K562 (cell line): ENCODE results near the gene ARHGAP24. TPM values are rescaled to one million over a fixed set of nuclear protein-coding genes. Genes with fewer than 3 reads are reported as not detected.

ENCODE experiments used
- ATAC-seq: fragments of 200-7000 bp; cut with Tn5 transposase; 3 replicates; pipeline ENCODE4 v1.9.1; 2020; ENCODE audit warnings: moderate library complexity
- BruUV-seq: library from RNA; stranded (reverse); fragments of 400-500 nt; replicated peaks from 2 replicates; lab custom pipeline; 2021; lab: Mats Ljungman, UMichigan
- CTCF ChIA-PET: fragments of 300-600 bp; formaldehyde crosslinking; extraction: SDS; loops from one replicate; lab custom pipeline; 2021; ENCODE audit warnings: low intra/inter-chr PET ratio; lab: Yijun Ruan, JAX
- POLR2A ChIA-PET: fragments of 300-600, 350-650 bp; sonication (Branson Sonifier 250); formaldehyde crosslinking; extraction: SDS; loops from one replicate; lab custom pipeline; 2021; ENCODE audit warnings: antibody characterized with exemption, inconsistent platforms; lab: Yijun Ruan, JAX
- DNase-seq, 4 experiments: peaks; one replicate each; pipeline versions ENCODE4 v3.0.0 to v3.0.0-alpha.2; 2011 to 2018; ENCODE audit warnings: low spot score in 3 of 4, mixed read lengths in 3 of 4; ENCODE audit errors: extremely low read depth in 1 of 4
- FAIRE-seq: peaks from 2 replicates; lab custom pipeline; 2011; peaks lifted over from hg19 to GRCh38; lab: Jason Lieb, UNC
- H2AFZ ChIP-seq: 2 replicates; pipeline ENCODE4 v1.6.0; 2011; ENCODE audit warnings: low read depth, low read length, control low read depth, inconsistent platforms
- H3K27ac ChIP-seq: fragments of 200-600 bp; 3 replicates; pipeline ENCODE4 v1.8.0; 2011; ENCODE audit warnings: low read depth, mild to moderate bottlenecking, control low read depth, inconsistent platforms, low read length, moderate library complexity, mixed read lengths; ENCODE audit errors: extremely low read depth
- H3K27me3 ChIP-seq, 2 experiments: fragments of 300-600 bp in 1 of 2; 2 replicates in 1 of 2; 3 replicates in 1 of 2; pipeline versions ENCODE4 v1.6.0 to v1.8.0; 2011; ENCODE audit warnings: inconsistent platforms in 2 of 2, low read length in 2 of 2, mild to moderate bottlenecking in 1 of 2, mixed read lengths in 1 of 2, moderate library complexity in 1 of 2; ENCODE audit not compliant: control insufficient read depth in 2 of 2, insufficient read depth in 2 of 2
- H3K36me3 ChIP-seq: fragments of 300-600 bp; 3 replicates; pipeline ENCODE4 v1.8.0; 2011; ENCODE audit warnings: mild to moderate bottlenecking, low read length, inconsistent platforms; ENCODE audit not compliant: control insufficient read depth, insufficient read depth
- H3K4me1 ChIP-seq, 2 experiments: fragments of 200-600 bp in 1 of 2; replicated peaks in 1 of 2; 2 replicates in 1 of 2; 3 replicates in 1 of 2; pipeline versions ENCODE4 v1.5.1 to v1.8.0; 2011; ENCODE audit warnings: inconsistent platforms in 2 of 2, low read length in 2 of 2, mild to moderate bottlenecking in 1 of 2, mixed read lengths in 1 of 2, moderate library complexity in 1 of 2; ENCODE audit not compliant: control insufficient read depth in 2 of 2, insufficient read depth in 2 of 2
- H3K4me2 ChIP-seq: 2 replicates; pipeline ENCODE4 v1.6.1; 2011; ENCODE audit warnings: low read length, control low read depth, inconsistent platforms, mixed read lengths; ENCODE audit not compliant: insufficient read depth
- H3K4me3 ChIP-seq: fragments of 200-600 bp; sonication (generic), shearing (Covaris generic); 2 replicates; pipeline ENCODE4 v1.5.1; 2016; ENCODE audit warnings: control low read depth, inconsistent platforms
- H3K79me2 ChIP-seq: fragments of 200-600 bp; 3 replicates; pipeline ENCODE4 v1.8.0; 2011; ENCODE audit warnings: low read length, inconsistent platforms; ENCODE audit not compliant: control insufficient read depth, insufficient read depth
- H3K9ac ChIP-seq, 2 experiments: 2 replicates each; pipeline versions ENCODE4 v1.6.0 to v1.6.1; 2011; ENCODE audit warnings: low read depth in 2 of 2, low read length in 2 of 2, control low read depth in 1 of 2, inconsistent platforms in 1 of 2, mild to moderate bottlenecking in 1 of 2, mixed read lengths in 1 of 2; ENCODE audit not compliant: insufficient read depth in 1 of 2
- H3K9me1 ChIP-seq: one replicate; pipeline ENCODE4 v1.6.0; 2011; ENCODE audit warnings: inconsistent platforms, mild to moderate bottlenecking, low read length, moderate library complexity; ENCODE audit not compliant: control insufficient read depth, insufficient read depth
- H3K9me3 ChIP-seq: replicated peaks from 2 replicates; pipeline ENCODE4 v1.5.1; 2011; ENCODE audit warnings: low read depth, low read length, inconsistent platforms; ENCODE audit not compliant: control insufficient read depth, insufficient read depth
- H4K20me1 ChIP-seq: replicated peaks from 2 replicates; pipeline ENCODE4 v1.6.1; 2011; ENCODE audit warnings: low read length, inconsistent platforms, mixed read lengths; ENCODE audit not compliant: control insufficient read depth, insufficient read depth
- CSDE1 ChIP-seq, 2 experiments: fragments of 450-650 bp; IDR thresholded peaks; 2 replicates each; pipeline ENCODE4 v1.6.1; 2016; ENCODE audit warnings: mild to moderate bottlenecking in 1 of 2
- EP400 ChIP-seq: fragments of 450-650 bp; IDR thresholded peaks from 2 replicates; pipeline ENCODE4 v1.6.1; 2017; ENCODE audit warnings: antibody characterized with exemption, mild to moderate bottlenecking, moderate library complexity
- FOXA1 ChIP-seq: fragments of 450-650 bp; IDR thresholded peaks from 2 replicates; pipeline ENCODE4 v1.6.1; 2016; ENCODE audit warnings: mild to moderate bottlenecking, borderline replicate concordance
- HMGN3 ChIP-seq: IDR thresholded peaks from 2 replicates; pipeline ENCODE4 v1.6.1; 2011; ENCODE audit warnings: borderline replicate concordance, low read depth, mild to moderate bottlenecking, mixed read lengths, low read length; ENCODE audit not compliant: insufficient read length; ENCODE audit errors: extremely low read depth
- KAT2B ChIP-seq: IDR thresholded peaks from one replicate; pipeline ENCODE4 v1.6.1; 2012; ENCODE audit warnings: low read depth, mild to moderate bottlenecking, control low read depth, inconsistent platforms, low read length, moderate library complexity
- MAFG ChIP-seq: fragments of 450-650 bp; conservative IDR thresholded peaks from 2 replicates; pipeline ENCODE4 v1.6.1; 2016; ENCODE audit warnings: missing genetic modification characterization, missing compliant biosample characterization
- MEF2A ChIP-seq: IDR thresholded peaks from 2 replicates; pipeline ENCODE4 v1.6.1; 2011; ENCODE audit warnings: low read depth, mild to moderate bottlenecking, low read length, moderate library complexity; ENCODE audit not compliant: control insufficient read depth
- PHB ChIP-seq: fragments of 250-450 bp; sonication (Bioruptor Pico); IDR thresholded peaks from 2 replicates; pipeline ENCODE4 v1.5.0; 2021
- RAD51 ChIP-seq: fragments of 450-650 bp; IDR thresholded peaks from 2 replicates; pipeline ENCODE4 v1.7.1; 2016; ENCODE audit warnings: low read depth, mild to moderate bottlenecking, borderline replicate concordance
- SREBF2 ChIP-seq: sonication (generic); formaldehyde crosslinking; IDR thresholded peaks from 2 replicates; pipeline ENCODE4 v1.4.0; 2020; ENCODE audit warnings: mild to moderate bottlenecking, missing genetic modification reagents
- ZBTB8A ChIP-seq: fragments of 450-650 bp; IDR thresholded peaks from 2 replicates; pipeline ENCODE4 v1.6.1; 2018; ENCODE audit warnings: mild to moderate bottlenecking, moderate library complexity; ENCODE audit not compliant: partially characterized antibody
- ZNF316 ChIP-seq: fragments of 450-650 bp; IDR thresholded peaks from 2 replicates; pipeline ENCODE4 v1.6.1; 2016
- WGBS: fragments of 100-300 bp; shearing (Covaris generic); methylation state at CpG from one replicate; pipeline ENCODE4 v1.1.6; 2016; ENCODE audit warnings: low coverage, mixed read lengths; ENCODE audit not compliant: insufficient coverage; ENCODE audit errors: missing lambda C conversion rate; 5-methylcytosine and 5-hydroxymethylcytosine counted together
- in situ Hi-C: fragments of 300-500 bp; cut with MboI; formaldehyde crosslinking; loops from 4 replicates; pipeline ENCODE4 v1.15.0; 2018; ENCODE audit warnings: inconsistent platforms, mixed read lengths
- intact Hi-C: fragments of 100-400 bp; cut with micrococcal nuclease; formaldehyde crosslinking; loops from 2 replicates; pipeline ENCODE4 v1.14.2; 2022
- polyA plus RNA-seq, 8 experiments: library from polyadenylated mRNA; depleted of rRNA in 4 of 8; stranded (reverse) in 5 of 8; unstranded in 3 of 8; fragments of >200 nt; fragmentation: Nextera tagmentation in 2 of 8; fragmentation: Illumina TruSeq in 1 of 8; extraction: Ambion mirVana in 2 of 8; extraction: Trizol in 1 of 8; gene quantifications; 2 replicates each; pipeline versions ENCODE4 v1.2.1 to v1.2.3, GENCODE V29; 2011 to 2014; ENCODE audit warnings: inconsistent platforms in 1 of 8, missing spikeins in 1 of 8
- total RNA-seq, 7 experiments: library from RNA; depleted of rRNA in 6 of 7; stranded (reverse); fragments of >200 nt in 6 of 7; fragmentation: Illumina TruSeq in 2 of 7; extraction: Trizol in 2 of 7; gene quantifications; 2 replicates each; pipeline versions ENCODE4 v1.2.1 to v1.2.3, GENCODE V29; 2011 to 2021; ENCODE audit warnings: low replicate concordance in 1 of 7
- TF ChIP-seq, protein P1 (sequence below): sonication (generic); formaldehyde crosslinking; IDR thresholded peaks from 2 replicates; pipeline ENCODE4 v1.8.0; 2022; ENCODE audit warnings: mild to moderate bottlenecking, missing genetic modification reagents, borderline replicate concordance

The ARHGAP24 gene
- total and polyA plus RNA-seq, 9 of the 15 experiments (the other 6 are each of a cell fraction or from before 2014, with no cell fraction given): 8.0 to 22.6 (median 14.0) TPM

DNA sequence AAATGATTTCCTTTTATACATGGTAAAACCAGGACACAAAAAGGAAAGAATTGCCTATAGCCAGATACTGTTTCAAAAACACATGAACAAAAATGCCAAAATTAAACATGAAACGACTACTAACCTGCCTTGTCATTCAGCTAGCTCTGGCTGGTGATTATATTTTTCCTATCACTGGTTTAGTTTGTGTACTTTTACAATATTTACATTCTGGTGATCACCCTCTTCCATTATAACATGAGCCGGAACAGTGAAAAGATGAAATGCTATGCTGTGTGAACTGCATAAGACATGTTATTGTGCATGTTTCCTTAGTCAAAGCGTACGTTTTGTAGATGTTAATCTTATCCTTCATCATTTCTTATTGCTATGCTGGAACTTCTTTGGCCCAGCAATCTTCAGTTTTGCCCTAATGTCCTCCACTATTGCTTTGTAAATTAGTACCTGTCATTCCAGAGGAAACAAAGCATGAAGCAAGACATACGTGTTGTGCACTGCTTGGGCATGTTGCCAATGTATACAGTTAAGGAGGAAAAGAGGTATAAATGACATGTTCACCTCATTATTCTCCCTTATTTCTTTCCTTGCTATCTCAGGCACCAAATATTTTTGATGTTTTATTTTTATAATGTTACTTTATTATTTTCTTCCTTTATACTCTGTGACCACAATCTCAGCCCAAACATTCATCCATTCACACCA lies 386.3 kb downstream of the ARHGAP24 start:
- intact Hi-C loops (no loop called here), in situ Hi-C loops (no loop called here)
- no peak overlapping the region for H3K4me2 ChIP-seq
- H3K36me3 ChIP-seq: no peaks in the 10 kb centered on the region
- no peak overlapping the region for H3K4me3 ChIP-seq
- TF ChIP-seq HMGN3 (no peak), FOXA1 (no peak), CSDE1 (IDR thresholded peaks at IDR 0.05) (no peak), MEF2A (no peak), ZBTB8A (no peak), ZNF316 (no peak), EP400 (no peak), KAT2B (no peak), MAFG (tag) (no peak), PHB (no peak), RAD51 (no peak), SREBF2 (CRISPR knock-in tag) (no peak)
- TF ChIP-seq, protein P1, sequence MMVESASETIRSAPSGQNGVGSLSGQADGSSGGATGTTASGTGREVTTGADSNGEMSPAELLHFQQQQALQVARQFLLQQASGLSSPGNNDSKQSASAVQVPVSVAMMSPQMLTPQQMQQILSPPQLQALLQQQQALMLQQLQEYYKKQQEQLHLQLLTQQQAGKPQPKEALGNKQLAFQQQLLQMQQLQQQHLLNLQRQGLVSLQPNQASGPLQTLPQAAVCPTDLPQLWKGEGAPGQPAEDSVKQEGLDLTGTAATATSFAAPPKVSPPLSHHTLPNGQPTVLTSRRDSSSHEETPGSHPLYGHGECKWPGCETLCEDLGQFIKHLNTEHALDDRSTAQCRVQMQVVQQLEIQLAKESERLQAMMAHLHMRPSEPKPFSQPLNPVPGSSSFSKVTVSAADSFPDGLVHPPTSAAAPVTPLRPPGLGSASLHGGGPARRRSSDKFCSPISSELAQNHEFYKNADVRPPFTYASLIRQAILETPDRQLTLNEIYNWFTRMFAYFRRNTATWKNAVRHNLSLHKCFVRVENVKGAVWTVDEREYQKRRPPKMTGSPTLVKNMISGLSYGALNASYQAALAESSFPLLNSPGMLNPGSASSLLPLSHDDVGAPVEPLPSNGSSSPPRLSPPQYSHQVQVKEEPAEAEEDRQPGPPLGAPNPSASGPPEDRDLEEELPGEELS: no peak
- no peaks in the 10 kb centered on the region; a peak in 2 of 5 replicates for H3K4me1 ChIP-seq
- no peaks in the 10 kb centered on the region for H3K79me2 ChIP-seq
- DNase-seq (no peak), FAIRE-seq (no peak), ATAC-seq (no peak)
- no peak overlapping the region for H2AFZ ChIP-seq
- no peaks in the 10 kb centered on the region for H3K9me1 ChIP-seq
- no TSS peak for BruUV-seq
- H3K27ac ChIP-seq: no peak overlapping the region
- WGBS: 28% methylated on average over 5 of the region's 5 CpGs
- H3K9ac ChIP-seq: no peak overlapping the region
- H3K27me3 ChIP-seq: no peaks in the 10 kb centered on the region
- ChIA-PET POLR2A (no interaction called here), CTCF (no interaction called here)
- no peaks in the 10 kb centered on the region for H3K9me3 ChIP-seq
- H4K20me1 ChIP-seq: no peaks in the 10 kb centered on the region
